ENCODE measurements around the gene CRTC2.

The CRTC2 gene, protein sequence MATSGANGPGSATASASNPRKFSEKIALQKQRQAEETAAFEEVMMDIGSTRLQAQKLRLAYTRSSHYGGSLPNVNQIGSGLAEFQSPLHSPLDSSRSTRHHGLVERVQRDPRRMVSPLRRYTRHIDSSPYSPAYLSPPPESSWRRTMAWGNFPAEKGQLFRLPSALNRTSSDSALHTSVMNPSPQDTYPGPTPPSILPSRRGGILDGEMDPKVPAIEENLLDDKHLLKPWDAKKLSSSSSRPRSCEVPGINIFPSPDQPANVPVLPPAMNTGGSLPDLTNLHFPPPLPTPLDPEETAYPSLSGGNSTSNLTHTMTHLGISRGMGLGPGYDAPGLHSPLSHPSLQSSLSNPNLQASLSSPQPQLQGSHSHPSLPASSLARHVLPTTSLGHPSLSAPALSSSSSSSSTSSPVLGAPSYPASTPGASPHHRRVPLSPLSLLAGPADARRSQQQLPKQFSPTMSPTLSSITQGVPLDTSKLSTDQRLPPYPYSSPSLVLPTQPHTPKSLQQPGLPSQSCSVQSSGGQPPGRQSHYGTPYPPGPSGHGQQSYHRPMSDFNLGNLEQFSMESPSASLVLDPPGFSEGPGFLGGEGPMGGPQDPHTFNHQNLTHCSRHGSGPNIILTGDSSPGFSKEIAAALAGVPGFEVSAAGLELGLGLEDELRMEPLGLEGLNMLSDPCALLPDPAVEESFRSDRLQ

DNA sequence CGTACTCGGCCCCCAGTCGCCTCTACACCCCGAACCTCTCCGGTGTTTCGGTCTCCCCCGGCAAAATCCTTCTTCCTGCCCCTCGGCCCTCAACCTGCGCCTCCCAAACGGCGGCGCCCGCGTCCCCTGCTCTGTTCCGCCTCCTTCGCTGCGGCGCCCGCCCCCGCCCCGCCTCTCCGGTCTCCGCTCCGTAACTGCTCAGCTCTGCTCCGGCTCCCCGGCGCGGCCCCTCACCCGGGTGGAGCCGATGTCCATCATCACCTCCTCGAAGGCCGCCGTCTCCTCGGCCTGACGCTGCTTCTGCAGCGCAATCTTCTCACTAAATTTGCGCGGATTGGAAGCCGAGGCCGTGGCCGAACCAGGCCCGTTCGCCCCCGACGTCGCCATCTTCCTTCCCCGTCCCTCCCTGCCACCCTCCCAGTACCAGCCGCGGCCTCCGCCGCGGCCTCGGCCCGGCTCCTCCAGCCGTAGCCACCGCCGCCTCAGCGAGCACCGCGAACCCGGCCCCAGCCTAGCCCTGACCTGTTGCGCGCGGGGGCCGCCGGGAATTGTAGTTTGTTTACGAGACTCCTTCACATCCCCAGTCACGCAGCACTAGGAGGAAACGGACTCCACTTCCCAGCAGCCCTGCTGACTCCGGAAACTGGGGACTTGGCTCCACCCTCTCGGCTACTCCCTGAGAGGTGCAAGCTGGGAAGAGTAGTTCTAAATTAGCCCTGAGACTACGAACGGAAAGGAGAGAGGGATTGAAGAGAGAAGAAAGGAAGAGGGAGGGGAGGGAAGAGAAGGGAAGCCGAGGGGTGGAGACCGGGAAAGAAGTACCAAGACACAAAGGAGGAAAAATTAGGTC, at the start of gene CRTC2:
Gene CRTC2, minus strand, starts transcription at position 502 of the 850 bp plus-strand sequence. Its CDS starts 115 bp downstream, at position 387.
- peak; percentile 72 for TF ChIP-seq ZFP3 (CRISPR knock-in tag; IDR thresholded peaks at IDR 0.05)
- TF ChIP-seq PPARA (CRISPR knock-in tag; IDR thresholded peaks at IDR 0.05; ENCODE audit: borderline replicate concordance) = no peak
- TF ChIP-seq, protein P1, sequence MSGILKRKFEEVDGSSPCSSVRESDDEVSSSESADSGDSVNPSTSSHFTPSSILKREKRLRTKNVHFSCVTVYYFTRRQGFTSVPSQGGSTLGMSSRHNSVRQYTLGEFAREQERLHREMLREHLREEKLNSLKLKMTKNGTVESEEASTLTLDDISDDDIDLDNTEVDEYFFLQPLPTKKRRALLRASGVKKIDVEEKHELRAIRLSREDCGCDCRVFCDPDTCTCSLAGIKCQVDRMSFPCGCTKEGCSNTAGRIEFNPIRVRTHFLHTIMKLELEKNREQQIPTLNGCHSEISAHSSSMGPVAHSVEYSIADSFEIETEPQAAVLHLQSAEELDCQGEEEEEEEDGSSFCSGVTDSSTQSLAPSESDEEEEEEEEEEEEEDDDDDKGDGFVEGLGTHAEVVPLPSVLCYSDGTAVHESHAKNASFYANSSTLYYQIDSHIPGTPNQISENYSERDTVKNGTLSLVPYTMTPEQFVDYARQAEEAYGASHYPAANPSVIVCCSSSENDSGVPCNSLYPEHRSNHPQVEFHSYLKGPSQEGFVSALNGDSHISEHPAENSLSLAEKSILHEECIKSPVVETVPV (CRISPR knock-in tag; IDR thresholded peaks at IDR 0.05) = no peak
- TF ChIP-seq ZFP30 (CRISPR knock-in tag; IDR thresholded peaks at IDR 0.05) = no peak
- TF ChIP-seq, protein P2, sequence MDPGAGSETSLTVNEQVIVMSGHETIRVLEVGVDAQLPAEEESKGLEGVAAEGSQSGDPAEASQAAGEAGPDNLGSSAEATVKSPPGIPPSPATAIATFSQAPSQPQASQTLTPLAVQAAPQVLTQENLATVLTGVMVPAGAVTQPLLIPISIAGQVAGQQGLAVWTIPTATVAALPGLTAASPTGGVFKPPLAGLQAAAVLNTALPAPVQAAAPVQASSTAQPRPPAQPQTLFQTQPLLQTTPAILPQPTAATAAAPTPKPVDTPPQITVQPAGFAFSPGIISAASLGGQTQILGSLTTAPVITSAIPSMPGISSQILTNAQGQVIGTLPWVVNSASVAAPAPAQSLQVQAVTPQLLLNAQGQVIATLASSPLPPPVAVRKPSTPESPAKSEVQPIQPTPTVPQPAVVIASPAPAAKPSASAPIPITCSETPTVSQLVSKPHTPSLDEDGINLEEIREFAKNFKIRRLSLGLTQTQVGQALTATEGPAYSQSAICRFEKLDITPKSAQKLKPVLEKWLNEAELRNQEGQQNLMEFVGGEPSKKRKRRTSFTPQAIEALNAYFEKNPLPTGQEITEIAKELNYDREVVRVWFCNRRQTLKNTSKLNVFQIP (CRISPR knock-in tag; IDR thresholded peaks at IDR 0.05; ENCODE audit: borderline replicate concordance, low read depth) = peak; percentile 42; the same call in 1 of the 2 replicates
- TF ChIP-seq RARB (CRISPR knock-in tag; IDR thresholded peaks at IDR 0.05) = 0 out of 2 replicates have a peak, but pooled peaks have one; percentile 47
- no peak for TF ChIP-seq BACH2 (CRISPR knock-in tag; IDR thresholded peaks at IDR 0.05; ENCODE audit: borderline replicate concordance)
- no peak for TF ChIP-seq ZNF8 (CRISPR knock-in tag; IDR thresholded peaks at IDR 0.05)
- peak; percentile 75 for TF ChIP-seq ZC3H10 (CRISPR knock-in tag; IDR thresholded peaks at IDR 0.05)
- TF ChIP-seq, protein P3, sequence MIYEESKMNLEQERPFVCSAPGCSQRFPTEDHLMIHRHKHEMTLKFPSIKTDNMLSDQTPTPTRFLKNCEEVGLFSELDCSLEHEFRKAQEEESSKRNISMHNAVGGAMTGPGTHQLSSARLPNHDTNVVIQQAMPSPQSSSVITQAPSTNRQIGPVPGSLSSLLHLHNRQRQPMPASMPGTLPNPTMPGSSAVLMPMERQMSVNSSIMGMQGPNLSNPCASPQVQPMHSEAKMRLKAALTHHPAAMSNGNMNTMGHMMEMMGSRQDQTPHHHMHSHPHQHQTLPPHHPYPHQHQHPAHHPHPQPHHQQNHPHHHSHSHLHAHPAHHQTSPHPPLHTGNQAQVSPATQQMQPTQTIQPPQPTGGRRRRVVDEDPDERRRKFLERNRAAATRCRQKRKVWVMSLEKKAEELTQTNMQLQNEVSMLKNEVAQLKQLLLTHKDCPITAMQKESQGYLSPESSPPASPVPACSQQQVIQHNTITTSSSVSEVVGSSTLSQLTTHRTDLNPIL (CRISPR knock-in tag; IDR thresholded peaks at IDR 0.05; ENCODE audit: low read depth) = no peak
- TF ChIP-seq ARNTL (CRISPR knock-in tag; IDR thresholded peaks at IDR 0.05; ENCODE audit: borderline replicate concordance, low read depth) = no peak
- no peak for TF ChIP-seq ISL1 (CRISPR knock-in tag; IDR thresholded peaks at IDR 0.05)
- no peak for TF ChIP-seq SNAI2 (CRISPR knock-in tag; IDR thresholded peaks at IDR 0.05)
- TF ChIP-seq OSR1 (CRISPR knock-in tag; IDR thresholded peaks at IDR 0.05) = no peak
- peak; percentile 66; the same call in 1 of the 2 replicates for TF ChIP-seq GLIS3 (CRISPR knock-in tag; IDR thresholded peaks at IDR 0.05)
- TF ChIP-seq, protein P4, sequence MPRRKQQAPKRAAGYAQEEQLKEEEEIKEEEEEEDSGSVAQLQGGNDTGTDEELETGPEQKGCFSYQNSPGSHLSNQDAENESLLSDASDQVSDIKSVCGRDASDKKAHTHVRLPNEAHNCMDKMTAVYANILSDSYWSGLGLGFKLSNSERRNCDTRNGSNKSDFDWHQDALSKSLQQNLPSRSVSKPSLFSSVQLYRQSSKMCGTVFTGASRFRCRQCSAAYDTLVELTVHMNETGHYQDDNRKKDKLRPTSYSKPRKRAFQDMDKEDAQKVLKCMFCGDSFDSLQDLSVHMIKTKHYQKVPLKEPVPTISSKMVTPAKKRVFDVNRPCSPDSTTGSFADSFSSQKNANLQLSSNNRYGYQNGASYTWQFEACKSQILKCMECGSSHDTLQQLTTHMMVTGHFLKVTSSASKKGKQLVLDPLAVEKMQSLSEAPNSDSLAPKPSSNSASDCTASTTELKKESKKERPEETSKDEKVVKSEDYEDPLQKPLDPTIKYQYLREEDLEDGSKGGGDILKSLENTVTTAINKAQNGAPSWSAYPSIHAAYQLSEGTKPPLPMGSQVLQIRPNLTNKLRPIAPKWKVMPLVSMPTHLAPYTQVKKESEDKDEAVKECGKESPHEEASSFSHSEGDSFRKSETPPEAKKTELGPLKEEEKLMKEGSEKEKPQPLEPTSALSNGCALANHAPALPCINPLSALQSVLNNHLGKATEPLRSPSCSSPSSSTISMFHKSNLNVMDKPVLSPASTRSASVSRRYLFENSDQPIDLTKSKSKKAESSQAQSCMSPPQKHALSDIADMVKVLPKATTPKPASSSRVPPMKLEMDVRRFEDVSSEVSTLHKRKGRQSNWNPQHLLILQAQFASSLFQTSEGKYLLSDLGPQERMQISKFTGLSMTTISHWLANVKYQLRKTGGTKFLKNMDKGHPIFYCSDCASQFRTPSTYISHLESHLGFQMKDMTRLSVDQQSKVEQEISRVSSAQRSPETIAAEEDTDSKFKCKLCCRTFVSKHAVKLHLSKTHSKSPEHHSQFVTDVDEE (CRISPR knock-in tag; IDR thresholded peaks at IDR 0.05) = peak; percentile 93
- no peak for TF ChIP-seq CSDC2 (CRISPR knock-in tag; IDR thresholded peaks at IDR 0.05)
- TF ChIP-seq ZNF565 (CRISPR knock-in tag; conservative IDR thresholded peaks at IDR 0.05; ENCODE audit: low read depth) = no peak
- TF ChIP-seq ZNF70 (CRISPR knock-in tag; IDR thresholded peaks at IDR 0.05) = no peak; the same call in 1 of the 2 replicates
- TF ChIP-seq, protein P5, sequence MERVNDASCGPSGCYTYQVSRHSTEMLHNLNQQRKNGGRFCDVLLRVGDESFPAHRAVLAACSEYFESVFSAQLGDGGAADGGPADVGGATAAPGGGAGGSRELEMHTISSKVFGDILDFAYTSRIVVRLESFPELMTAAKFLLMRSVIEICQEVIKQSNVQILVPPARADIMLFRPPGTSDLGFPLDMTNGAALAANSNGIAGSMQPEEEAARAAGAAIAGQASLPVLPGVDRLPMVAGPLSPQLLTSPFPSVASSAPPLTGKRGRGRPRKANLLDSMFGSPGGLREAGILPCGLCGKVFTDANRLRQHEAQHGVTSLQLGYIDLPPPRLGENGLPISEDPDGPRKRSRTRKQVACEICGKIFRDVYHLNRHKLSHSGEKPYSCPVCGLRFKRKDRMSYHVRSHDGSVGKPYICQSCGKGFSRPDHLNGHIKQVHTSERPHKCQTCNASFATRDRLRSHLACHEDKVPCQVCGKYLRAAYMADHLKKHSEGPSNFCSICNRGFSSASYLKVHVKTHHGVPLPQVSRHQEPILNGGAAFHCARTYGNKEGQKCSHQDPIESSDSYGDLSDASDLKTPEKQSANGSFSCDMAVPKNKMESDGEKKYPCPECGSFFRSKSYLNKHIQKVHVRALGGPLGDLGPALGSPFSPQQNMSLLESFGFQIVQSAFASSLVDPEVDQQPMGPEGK (CRISPR knock-in tag; IDR thresholded peaks at IDR 0.05; ENCODE audit: borderline replicate concordance) = peak; percentile 50; the same call in 1 of the 2 replicates
- TF ChIP-seq TCF4 (CRISPR knock-in tag; IDR thresholded peaks at IDR 0.05; ENCODE audit: borderline replicate concordance) = no peak
- TF ChIP-seq TOX (CRISPR knock-in tag; IDR thresholded peaks at IDR 0.05; ENCODE audit: borderline replicate concordance) = 0 out of 2 replicates have a peak, but pooled peaks have one; percentile 30
- TF ChIP-seq ESRRG (CRISPR knock-in tag; IDR thresholded peaks at IDR 0.05) = no peak
- peak; percentile 87 for ATAC-seq
